Measurements from ENCODE around the gene RAB9A. TPM values are rescaled to one million over a fixed set of nuclear protein-coding genes. Genes with fewer than 3 reads are reported as not detected.

The RAB9A gene
- total RNA-seq, 1 donor from 2014 or later: 28.2 TPM

Other genes with a start within 250 kb of the RAB9A start
- 0.24 TPM for gene EGFL6, start 119.5 kb upstream of the RAB9A start, total RNA-seq
- gene TCEANC, start 36.0 kb upstream of the RAB9A start, total RNA-seq: 6.4 TPM
- gene TRAPPC2, start 45.5 kb downstream of the RAB9A start, total RNA-seq: 9.9 TPM
- 12.8 TPM for gene OFD1, start 45.6 kb downstream of the RAB9A start, total RNA-seq
- gene GPM6B, start 128.0 kb downstream of the RAB9A start, total RNA-seq: 2.0 TPM